Stimulated activated CD4-positive, alpha-beta T cell treated with anti-CD3 and anti-CD28 coated beads, Interleukin-1b, Interleukin-23, amount 100 ng/mL, for 48 hours (primary cell): Measurements from ENCODE around the gene ZMIZ2.
"Not testable (repeated sequence)": the region's sequence is repeated elsewhere in the genome, so short reads cannot be mapped to it uniquely, and the experiment has no call there.

Source experiments
- DNase-seq: peaks from one replicate; pipeline ENCODE4 v3.0.0-alpha.2; 2020

Gene ZMIZ2

GRCh38 chr7:44772867-44773266 lies 24.2 kb downstream of the ZMIZ2 start:
- no peak for DNase-seq

- not testable (repeated sequence) for DNase-seq
These were observed 25.8 kb downstream of the ZMIZ2 start for GRCh38 chr7:44774486-44774885.

- no peak for DNase-seq
These were observed 26.9 kb downstream of the ZMIZ2 start for GRCh38 chr7:44775383-44776107.

- DNase-seq, result no peak
These were observed 27.6 kb downstream of the ZMIZ2 start for GRCh38 chr7:44776211-44776610.

GRCh38 chr7:44782460-44782859 lies 33.8 kb downstream of the ZMIZ2 start:
- no peak for DNase-seq

- DNase-seq, result no peak
These were observed 34.8 kb downstream of the ZMIZ2 start for GRCh38 chr7:44783407-44783806.

- no peak for DNase-seq
These were observed 35.7 kb downstream of the ZMIZ2 start for GRCh38 chr7:44784364-44784763.

- DNase-seq, result not testable (repeated sequence)
These were observed 36.6 kb downstream of the ZMIZ2 start for GRCh38 chr7:44785218-44785617.

- no peak for DNase-seq
These were observed 38.4 kb downstream of the ZMIZ2 start for GRCh38 chr7:44787041-44787440.

- DNase-seq, result no peak
These were observed 39.1 kb downstream of the ZMIZ2 start for GRCh38 chr7:44787762-44788161.

- DNase-seq, result no peak
These were observed 41.3 kb downstream of the ZMIZ2 start for GRCh38 chr7:44789990-44790389.

GRCh38 chr7:44791278-44792219 lies 42.9 kb downstream of the ZMIZ2 start:
- DNase-seq, result no peak

- DNase-seq, result no peak
These were observed 45.3 kb downstream of the ZMIZ2 start for GRCh38 chr7:44793919-44794318.

- no peak for DNase-seq
These were observed 45.7 kb downstream of the ZMIZ2 start for GRCh38 chr7:44794331-44794730.

GRCh38 chr7:44796034-44796503 lies 47.4 kb downstream of the ZMIZ2 start:
- DNase-seq, result no peak

GRCh38 chr7:44796504-44797328 lies 48.1 kb downstream of the ZMIZ2 start, which contains the start of gene PPIA:
TSS of gene PPIA (plus strand) at chr7:44796681. CDS start at chr7:44796725, 44 bp downstream.
- peak; percentile 99 for DNase-seq

- peak; percentile 86 for DNase-seq
These were observed 48.9 kb downstream of the ZMIZ2 start for GRCh38 chr7:44797329-44798258.

GRCh38 chr7:44798649-44799305 lies 50.1 kb downstream of the ZMIZ2 start:
- DNase-seq, result no peak

- no peak for DNase-seq
These were observed 51.3 kb downstream of the ZMIZ2 start for GRCh38 chr7:44799939-44800338.

GRCh38 chr7:44801890-44802289 lies 53.2 kb downstream of the ZMIZ2 start:
- DNase-seq, result no peak

GRCh38 chr7:44802418-44803025 lies 53.9 kb downstream of the ZMIZ2 start:
- no peak for DNase-seq
